Esophagus squamous epithelium (tissue), 5 donors: ENCODE measurements around the gene ALDH1L1. TPM values are rescaled to one million over a fixed set of nuclear protein-coding genes. Genes with fewer than 3 reads are reported as not detected.

Experiments
- DNase-seq: peaks from one replicate; lab custom pipeline; 2025; lab: John Stamatoyannopoulos, UW
- H3K27ac ChIP-seq, 4 donors: fragments of 200-600 bp; sonication (generic); one replicate each; pipeline ENCODE4 v1.5.1; 2016 to 2019; ENCODE audit warnings: mild to moderate bottlenecking in 1 of 4
- H3K27me3 ChIP-seq, 4 donors: fragments of 200-600 bp; sonication (generic); 1 replicate in 3 of 4; 2 replicates in 1 of 4; pipeline versions ENCODE4 v1.5.1 to v1.6.0; 2017 to 2021; ENCODE audit warnings: antibody characterized with exemption in 1 of 4
- H3K36me3 ChIP-seq, 3 donors: fragments of 200-600 bp; sonication (generic); one replicate each; pipeline ENCODE4 v1.5.1; 2016 to 2019
- H3K4me1 ChIP-seq, 3 donors: fragments of 200-600 bp; sonication (generic); one replicate each; pipeline ENCODE4 v1.5.1; 2017 to 2019
- H3K4me3 ChIP-seq, 4 donors: fragments of 200-600 bp; sonication (generic); 1 replicate in 3 of 4; 2 replicates in 1 of 4; pipeline ENCODE4 v1.5.1; 2016 to 2019; ENCODE audit warnings: mild to moderate bottlenecking in 2 of 4, moderate library complexity in 1 of 4
- H3K9me3 ChIP-seq, 3 donors: fragments of 200-600 bp; sonication (generic); one replicate each; pipeline ENCODE4 v1.5.1; 2016 to 2019
- POLR2A ChIP-seq, 4 donors: fragments of 450-650 bp; IDR thresholded peaks; one replicate each; pipeline ENCODE4 v1.6.1; 2017; ENCODE audit warnings: antibody characterized with exemption in 4 of 4, mild to moderate bottlenecking in 4 of 4, moderate library complexity in 3 of 4
- WGBS, 2 donors: methylation state at CpG; one replicate each; pipeline ENCODE4 v1.1.5; 2018; 5-methylcytosine and 5-hydroxymethylcytosine counted together
- intact Hi-C: fragments of 100-400 bp; cut with DNase I; formaldehyde crosslinking; loops from one replicate; pipeline ENCODE4 v1.15.0; 2022
- total RNA-seq, 4 donors: library from RNA; depleted of rRNA; stranded (reverse); fragments of >200 nt; gene quantifications; one replicate each; pipeline ENCODE4 v1.1.0, GENCODE V29; 2016
- TF ChIP-seq, protein P1 (sequence below), 6 experiments: fragments of 450-650 bp in 4 of 6; fragments of 200-600 bp in 2 of 6; sonication (generic) in 2 of 6; IDR thresholded peaks; one replicate each; pipeline ENCODE4 v1.5.1; 2016 to 2019; ENCODE audit warnings: antibody characterized with exemption in 6 of 6, mild to moderate bottlenecking in 4 of 6, moderate library complexity in 4 of 6
- donor health status: DM: yes; HTN: yes; CAD: no.

Gene ALDH1L1
- total RNA-seq, 4 donors from 2014 or later = 1.6 to 19.3 (median 4.4) TPM

DNA sequence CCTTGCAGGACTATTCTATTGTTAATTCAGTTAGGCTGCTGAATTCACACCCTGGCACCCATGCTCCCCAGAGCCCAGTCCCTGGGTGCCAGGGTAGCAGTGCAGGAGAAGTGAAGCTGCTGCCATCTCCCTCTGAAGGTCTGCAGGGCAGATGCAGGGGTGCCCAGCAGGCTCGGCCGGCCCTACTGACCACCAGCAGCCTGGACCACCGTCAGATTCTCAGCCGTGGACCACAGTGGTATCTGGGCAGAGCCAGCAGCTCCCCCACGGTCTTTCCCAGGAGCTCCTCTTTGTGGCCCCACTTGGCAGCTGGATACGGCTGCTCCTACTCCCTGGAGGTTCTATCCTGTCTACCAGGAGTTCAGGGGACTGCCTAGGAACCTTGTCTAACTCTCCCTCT lies 46.8 kb downstream of the ALDH1L1 start:
- no peak for DNase-seq
- peaks cover 0 to 26% (median 0%) of the 10 kb centered on the region in 4 donors for H3K27me3 ChIP-seq
- intact Hi-C loops = no loop called here
- 43 to 57% methylated on average over 4 to 6 of the region's 6 CpGs for WGBS, 2 donors
- no peak overlapping the region for H3K27ac ChIP-seq
- no peaks in the 10 kb centered on the region for H3K9me3 ChIP-seq
- no peak for TF ChIP-seq POLR2A (IDR thresholded peaks at IDR 0.05)
- TF ChIP-seq, protein P1, sequence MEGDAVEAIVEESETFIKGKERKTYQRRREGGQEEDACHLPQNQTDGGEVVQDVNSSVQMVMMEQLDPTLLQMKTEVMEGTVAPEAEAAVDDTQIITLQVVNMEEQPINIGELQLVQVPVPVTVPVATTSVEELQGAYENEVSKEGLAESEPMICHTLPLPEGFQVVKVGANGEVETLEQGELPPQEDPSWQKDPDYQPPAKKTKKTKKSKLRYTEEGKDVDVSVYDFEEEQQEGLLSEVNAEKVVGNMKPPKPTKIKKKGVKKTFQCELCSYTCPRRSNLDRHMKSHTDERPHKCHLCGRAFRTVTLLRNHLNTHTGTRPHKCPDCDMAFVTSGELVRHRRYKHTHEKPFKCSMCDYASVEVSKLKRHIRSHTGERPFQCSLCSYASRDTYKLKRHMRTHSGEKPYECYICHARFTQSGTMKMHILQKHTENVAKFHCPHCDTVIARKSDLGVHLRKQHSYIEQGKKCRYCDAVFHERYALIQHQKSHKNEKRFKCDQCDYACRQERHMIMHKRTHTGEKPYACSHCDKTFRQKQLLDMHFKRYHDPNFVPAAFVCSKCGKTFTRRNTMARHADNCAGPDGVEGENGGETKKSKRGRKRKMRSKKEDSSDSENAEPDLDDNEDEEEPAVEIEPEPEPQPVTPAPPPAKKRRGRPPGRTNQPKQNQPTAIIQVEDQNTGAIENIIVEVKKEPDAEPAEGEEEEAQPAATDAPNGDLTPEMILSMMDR (IDR thresholded peaks at IDR 0.05) = no peak
- H3K4me1 ChIP-seq = peaks cover 0 to 24% (median 5%) of the 10 kb centered on the region in 3 donors
- H3K36me3 ChIP-seq = no peaks in the 10 kb centered on the region
- no peak overlapping the region for H3K4me3 ChIP-seq

DNA sequence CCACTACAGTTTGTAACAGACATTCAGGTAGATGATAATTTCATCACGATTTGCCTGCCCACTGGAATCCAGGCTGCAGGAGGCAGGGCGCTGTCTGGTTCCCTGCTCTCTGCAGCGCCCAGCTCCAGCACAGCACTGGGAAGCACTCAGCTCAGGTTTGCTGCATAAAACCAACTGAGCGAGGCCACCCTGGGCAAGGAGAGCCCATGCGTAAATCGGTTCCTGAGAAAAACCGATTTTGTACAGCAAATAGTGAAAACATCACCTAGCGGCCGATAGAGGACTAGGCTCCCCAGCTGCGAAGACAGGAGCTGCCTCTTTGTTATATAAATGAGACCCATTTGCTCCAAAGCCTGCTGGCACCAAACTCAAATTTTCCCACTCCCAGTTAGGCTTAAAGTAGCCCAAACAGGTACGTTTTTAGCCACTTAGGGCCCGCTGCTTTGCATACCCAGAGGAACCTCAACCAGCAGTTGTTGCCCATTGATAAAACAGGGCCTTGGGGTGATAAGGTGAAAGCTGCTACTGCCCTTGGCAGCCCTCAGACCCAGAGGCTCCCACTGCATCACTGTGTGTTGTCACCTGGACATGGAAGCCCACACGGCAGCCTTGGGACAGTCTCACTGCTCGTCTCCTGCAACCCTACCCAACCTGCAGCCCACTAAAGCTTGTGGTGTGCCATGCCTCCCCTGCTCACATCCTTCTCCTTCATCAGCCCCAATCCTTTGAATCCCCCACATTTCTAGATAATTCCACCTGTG lies 47.5 kb downstream of the ALDH1L1 start:
- H3K36me3 ChIP-seq = no peaks in the 10 kb centered on the region
- peaks cover 0 to 24% (median 5%) of the 10 kb centered on the region in 3 donors for H3K4me1 ChIP-seq
- TF ChIP-seq, protein P1 (IDR thresholded peaks at IDR 0.05) = peak in 1 of 6 experiments; percentile 29
- no peak for TF ChIP-seq POLR2A (IDR thresholded peaks at IDR 0.05)
- no peaks in the 10 kb centered on the region for H3K9me3 ChIP-seq
- no peak overlapping the region for H3K27ac ChIP-seq
- H3K4me3 ChIP-seq = no peak overlapping the region
- intact Hi-C loops = no loop called here
- H3K27me3 ChIP-seq = peaks cover 0 to 27% (median 0%) of the 10 kb centered on the region in 4 donors
- WGBS, 2 donors = 69 to 70% methylated on average over 7 to 10 of the region's 14 CpGs
- DNase-seq = no peak

DNA sequence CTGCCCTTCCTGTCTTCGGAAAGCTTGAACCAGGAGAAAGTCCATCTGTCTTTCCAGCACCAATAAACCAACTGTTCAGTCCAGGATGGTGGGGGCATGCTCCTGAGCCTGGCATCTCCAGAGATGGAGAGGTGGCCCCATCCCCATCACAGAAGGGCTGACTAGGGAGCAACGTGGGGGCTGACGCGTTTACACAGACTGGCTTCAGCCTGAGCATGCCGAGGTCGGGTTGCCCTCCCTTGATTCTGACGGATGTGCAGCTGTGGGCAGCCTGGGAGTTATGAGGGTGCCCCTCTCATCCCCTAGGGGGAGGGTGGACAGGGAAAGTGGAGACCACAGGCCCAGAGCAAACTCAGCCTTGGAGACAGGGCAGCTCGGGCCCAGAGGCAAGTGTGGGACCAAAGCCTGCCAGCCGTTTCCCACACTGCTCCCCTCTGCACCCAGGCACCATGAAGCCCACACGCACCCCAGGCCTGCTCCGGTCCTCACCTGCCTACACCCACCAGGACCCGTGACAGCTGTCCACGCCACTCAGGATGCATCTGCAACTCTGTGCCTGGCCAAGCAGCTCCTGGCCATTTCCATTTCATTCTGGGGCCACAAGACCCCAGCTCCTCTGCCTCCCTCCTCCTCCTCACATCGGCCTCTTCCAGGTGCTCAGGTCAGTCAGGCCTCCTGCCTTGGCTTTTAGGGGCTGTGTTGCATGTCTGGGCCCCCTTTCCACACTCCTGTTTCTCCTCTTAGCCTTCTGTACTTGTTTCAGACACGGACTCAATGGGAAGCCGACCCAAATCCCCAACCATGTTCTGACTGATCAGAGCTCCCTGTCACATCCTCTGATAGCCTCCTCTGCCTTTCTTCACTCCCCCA lies 48.3 kb downstream of the ALDH1L1 start:
- no peaks in the 10 kb centered on the region for H3K36me3 ChIP-seq

DNA sequence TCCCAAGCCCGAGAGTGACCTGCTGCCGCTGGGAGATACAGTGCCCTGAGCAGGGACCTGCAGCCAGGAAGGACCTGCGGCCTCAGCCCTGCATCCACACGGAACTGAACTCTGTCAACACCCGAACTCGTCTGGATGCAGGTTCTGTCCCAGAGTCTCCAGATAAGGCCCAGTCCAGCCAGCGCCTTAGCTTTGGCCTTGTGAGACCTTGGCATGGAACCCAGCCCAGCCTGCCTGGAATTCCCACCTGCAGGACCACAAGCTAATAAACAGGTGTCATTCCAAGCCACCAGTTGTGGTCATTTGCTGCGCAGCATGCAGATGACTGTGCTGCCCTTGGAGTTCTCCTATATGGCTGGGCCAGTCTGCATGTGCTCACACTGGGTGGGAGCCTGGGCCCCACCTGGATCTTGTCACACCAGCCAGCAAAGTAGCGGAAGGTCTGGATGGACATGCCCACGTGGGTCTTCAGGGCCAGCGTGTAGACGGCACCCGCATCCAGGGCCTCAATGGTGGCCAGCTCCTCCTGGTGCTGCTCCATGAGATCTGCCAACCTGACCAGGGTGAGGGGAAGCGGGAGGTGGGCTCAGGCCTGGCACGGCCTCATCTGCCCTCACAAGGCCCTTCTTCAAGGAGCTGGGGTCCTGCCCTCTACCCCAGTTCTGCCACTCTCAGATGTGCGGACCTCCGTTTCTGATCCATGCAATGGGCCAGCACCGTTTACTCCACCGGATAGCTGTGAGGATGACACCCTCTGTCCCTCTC lies 49.2 kb downstream of the ALDH1L1 start:
- intact Hi-C loops = no loop called here
- H3K36me3 ChIP-seq = no peaks in the 10 kb centered on the region
- peaks cover 0 to 24% (median 5%) of the 10 kb centered on the region in 3 donors for H3K4me1 ChIP-seq
- TF ChIP-seq POLR2A (IDR thresholded peaks at IDR 0.05) = no peak
- TF ChIP-seq, protein P1 (IDR thresholded peaks at IDR 0.05) = no peak
- H3K4me3 ChIP-seq = no peak overlapping the region
- no peak for DNase-seq
- H3K27me3 ChIP-seq = peaks cover 0 to 21% (median 0%) of the 10 kb centered on the region in 4 donors
- H3K9me3 ChIP-seq = no peaks in the 10 kb centered on the region
- 82 to 88% methylated on average over 5 to 10 of the region's 19 CpGs for WGBS, 2 donors
- H3K27ac ChIP-seq = no peak overlapping the region

More for the DNA sequence above, 48.3 kb downstream of the ALDH1L1 start:
- intact Hi-C loops = no loop called here
- DNase-seq = no peak
- Histone ChIP-seq H3K27ac (no peak overlapping the region), H3K4me3 (no peak overlapping the region), H3K9me3 (no peaks in the 10 kb centered on the region), H3K4me1 (peaks cover 0 to 24% (median 5%) of the 10 kb centered on the region in 3 donors), H3K27me3 (peaks cover 0 to 27% (median 0%) of the 10 kb centered on the region in 4 donors)
- WGBS, 2 donors = 79 to 94% methylated on average over 5 to 7 of the region's 16 CpGs
- TF ChIP-seq, protein P1 (IDR thresholded peaks at IDR 0.05) = no peak
- TF ChIP-seq POLR2A (IDR thresholded peaks at IDR 0.05) = no peak
